Kidney epithelial cell (primary cell): ENCODE data around the gene PPP2R1B. TPM values are rescaled to one million over a fixed set of nuclear protein-coding genes. Genes with fewer than 3 reads are reported as not detected.

Source experiments
- DNase-seq: peaks from one replicate; pipeline ENCODE4 v3.0.0-alpha.2; 2010; ENCODE audit warnings: low read depth
- H3K27me3 ChIP-seq: 2 replicates; pipeline ENCODE4 v1.6.0; 2011; ENCODE audit warnings: low read length; ENCODE audit not compliant: control insufficient read depth, insufficient read depth
- H3K36me3 ChIP-seq: 2 replicates; pipeline ENCODE4 v1.5.1; 2011; ENCODE audit warnings: low read length; ENCODE audit not compliant: control insufficient read depth, insufficient read depth
- H3K4me3 ChIP-seq: 2 replicates; pipeline ENCODE4 v1.5.1; 2011; ENCODE audit warnings: low read depth, mild to moderate bottlenecking, control low read depth, low read length
- CTCF ChIP-seq: IDR thresholded peaks from 2 replicates; pipeline ENCODE4 v1.5.1; 2011; ENCODE audit warnings: mild to moderate bottlenecking, moderate library complexity, low read length, control low read depth, inconsistent platforms; ENCODE audit not compliant: insufficient read depth, poor library complexity, severe bottlenecking
- total RNA-seq: library from RNA; depleted of rRNA; stranded (reverse); fragments of >200 nt; gene quantifications from 2 replicates; pipeline ENCODE4 v1.2.3, GENCODE V29; 2015

PPP2R1B gene
- total RNA-seq, 1 donor from 2014 or later, result 34.5 TPM

GRCh38 chr11:111734954-111735261 is 31.3 kb downstream of the PPP2R1B start:
- no peak overlapping the region for H3K4me3 ChIP-seq
- DNase-seq, result no peak
- no peaks in the 10 kb centered on the region for H3K36me3 ChIP-seq
- TF ChIP-seq CTCF, result no peak
- no peaks in the 10 kb centered on the region for H3K27me3 ChIP-seq

- Histone ChIP-seq H3K36me3 (no peaks in the 10 kb centered on the region), H3K27me3 (no peaks in the 10 kb centered on the region), H3K4me3 (no peak overlapping the region)
- DNase-seq, result no peak
- no peak for TF ChIP-seq CTCF
Measured at GRCh38 chr11:111734101-111734953, 31.9 kb downstream of the PPP2R1B start.

- no peak for TF ChIP-seq CTCF
- Histone ChIP-seq H3K36me3 (no peaks in the 10 kb centered on the region), H3K4me3 (no peak overlapping the region), H3K27me3 (no peaks in the 10 kb centered on the region)
- DNase-seq, result no peak
Measured at GRCh38 chr11:111733611-111734088, 32.5 kb downstream of the PPP2R1B start.

GRCh38 chr11:111733016-111733415 is 33.2 kb downstream of the PPP2R1B start:
- no peak for TF ChIP-seq CTCF
- Histone ChIP-seq H3K27me3 (no peaks in the 10 kb centered on the region), H3K36me3 (no peaks in the 10 kb centered on the region), H3K4me3 (no peak overlapping the region)
- DNase-seq, result no peak

GRCh38 chr11:111731821-111732220 is 34.4 kb downstream of the PPP2R1B start:
- TF ChIP-seq CTCF, result no peak
- no peak for DNase-seq
- Histone ChIP-seq H3K4me3 (no peak overlapping the region), H3K27me3 (no peaks in the 10 kb centered on the region), H3K36me3 (no peaks in the 10 kb centered on the region)
